HEK293 (cell line): ENCODE results near the gene SKAP1.

Experiments used
- ZBTB8A ChIP-seq: fragments of 450-650 bp; formaldehyde crosslinking; IDR thresholded peaks from 2 replicates; pipeline ENCODE4 v1.5.1; 2016; ENCODE audit warnings: missing biosample characterization, missing genetic modification characterization
- TF ChIP-seq, protein P1 (sequence below): fragments of 450-650 bp; formaldehyde crosslinking; IDR thresholded peaks from 2 replicates; pipeline ENCODE4 v1.5.1; 2016; ENCODE audit warnings: missing biosample characterization, missing genetic modification characterization
- TF ChIP-seq, protein P2 (sequence below): fragments of 450-650 bp; formaldehyde crosslinking; conservative IDR thresholded peaks from 2 replicates; pipeline ENCODE4 v1.5.1; 2016; ENCODE audit warnings: low read depth, missing biosample characterization, missing genetic modification characterization
- TF ChIP-seq, protein P3 (sequence below): fragments of 450-650 bp; formaldehyde crosslinking; IDR thresholded peaks from 2 replicates; pipeline ENCODE4 v1.5.1; 2016; ENCODE audit warnings: missing biosample characterization, missing genetic modification characterization
- TF ChIP-seq, protein P4 (sequence below): fragments of 450-650 bp; IDR thresholded peaks from 2 replicates; pipeline ENCODE4 v1.5.1; 2018; ENCODE audit warnings: missing biosample characterization, missing genetic modification characterization
- TF ChIP-seq, protein P5 (sequence below): fragments of 450-650 bp; formaldehyde crosslinking; IDR thresholded peaks from 2 replicates; pipeline ENCODE4 v1.5.1; 2016; ENCODE audit warnings: missing biosample characterization, missing genetic modification characterization

DNA sequence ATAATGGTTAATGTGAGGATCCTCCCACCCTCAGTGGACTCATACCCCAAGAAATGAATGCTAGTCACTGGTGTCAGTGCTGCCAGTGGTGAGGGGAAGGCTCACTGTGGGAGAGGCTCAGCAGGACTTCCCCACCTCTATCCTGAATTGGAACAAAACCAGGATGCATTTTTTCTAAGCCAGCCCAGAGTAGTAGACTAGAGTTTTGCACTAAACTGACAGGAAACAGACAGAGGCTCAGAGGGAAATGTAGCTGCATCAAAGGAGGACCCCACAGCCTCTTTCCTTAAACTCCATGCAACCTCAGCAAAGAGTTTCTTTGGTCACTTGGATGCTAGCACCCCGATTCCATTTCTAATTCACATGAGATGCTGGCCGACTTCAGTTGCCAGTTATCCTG, 10.7 kb upstream of the SKAP1 start:
- TF ChIP-seq, protein P1, sequence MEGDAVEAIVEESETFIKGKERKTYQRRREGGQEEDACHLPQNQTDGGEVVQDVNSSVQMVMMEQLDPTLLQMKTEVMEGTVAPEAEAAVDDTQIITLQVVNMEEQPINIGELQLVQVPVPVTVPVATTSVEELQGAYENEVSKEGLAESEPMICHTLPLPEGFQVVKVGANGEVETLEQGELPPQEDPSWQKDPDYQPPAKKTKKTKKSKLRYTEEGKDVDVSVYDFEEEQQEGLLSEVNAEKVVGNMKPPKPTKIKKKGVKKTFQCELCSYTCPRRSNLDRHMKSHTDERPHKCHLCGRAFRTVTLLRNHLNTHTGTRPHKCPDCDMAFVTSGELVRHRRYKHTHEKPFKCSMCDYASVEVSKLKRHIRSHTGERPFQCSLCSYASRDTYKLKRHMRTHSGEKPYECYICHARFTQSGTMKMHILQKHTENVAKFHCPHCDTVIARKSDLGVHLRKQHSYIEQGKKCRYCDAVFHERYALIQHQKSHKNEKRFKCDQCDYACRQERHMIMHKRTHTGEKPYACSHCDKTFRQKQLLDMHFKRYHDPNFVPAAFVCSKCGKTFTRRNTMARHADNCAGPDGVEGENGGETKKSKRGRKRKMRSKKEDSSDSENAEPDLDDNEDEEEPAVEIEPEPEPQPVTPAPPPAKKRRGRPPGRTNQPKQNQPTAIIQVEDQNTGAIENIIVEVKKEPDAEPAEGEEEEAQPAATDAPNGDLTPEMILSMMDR (tag by site-specific recombination): no peak
- TF ChIP-seq, protein P2, sequence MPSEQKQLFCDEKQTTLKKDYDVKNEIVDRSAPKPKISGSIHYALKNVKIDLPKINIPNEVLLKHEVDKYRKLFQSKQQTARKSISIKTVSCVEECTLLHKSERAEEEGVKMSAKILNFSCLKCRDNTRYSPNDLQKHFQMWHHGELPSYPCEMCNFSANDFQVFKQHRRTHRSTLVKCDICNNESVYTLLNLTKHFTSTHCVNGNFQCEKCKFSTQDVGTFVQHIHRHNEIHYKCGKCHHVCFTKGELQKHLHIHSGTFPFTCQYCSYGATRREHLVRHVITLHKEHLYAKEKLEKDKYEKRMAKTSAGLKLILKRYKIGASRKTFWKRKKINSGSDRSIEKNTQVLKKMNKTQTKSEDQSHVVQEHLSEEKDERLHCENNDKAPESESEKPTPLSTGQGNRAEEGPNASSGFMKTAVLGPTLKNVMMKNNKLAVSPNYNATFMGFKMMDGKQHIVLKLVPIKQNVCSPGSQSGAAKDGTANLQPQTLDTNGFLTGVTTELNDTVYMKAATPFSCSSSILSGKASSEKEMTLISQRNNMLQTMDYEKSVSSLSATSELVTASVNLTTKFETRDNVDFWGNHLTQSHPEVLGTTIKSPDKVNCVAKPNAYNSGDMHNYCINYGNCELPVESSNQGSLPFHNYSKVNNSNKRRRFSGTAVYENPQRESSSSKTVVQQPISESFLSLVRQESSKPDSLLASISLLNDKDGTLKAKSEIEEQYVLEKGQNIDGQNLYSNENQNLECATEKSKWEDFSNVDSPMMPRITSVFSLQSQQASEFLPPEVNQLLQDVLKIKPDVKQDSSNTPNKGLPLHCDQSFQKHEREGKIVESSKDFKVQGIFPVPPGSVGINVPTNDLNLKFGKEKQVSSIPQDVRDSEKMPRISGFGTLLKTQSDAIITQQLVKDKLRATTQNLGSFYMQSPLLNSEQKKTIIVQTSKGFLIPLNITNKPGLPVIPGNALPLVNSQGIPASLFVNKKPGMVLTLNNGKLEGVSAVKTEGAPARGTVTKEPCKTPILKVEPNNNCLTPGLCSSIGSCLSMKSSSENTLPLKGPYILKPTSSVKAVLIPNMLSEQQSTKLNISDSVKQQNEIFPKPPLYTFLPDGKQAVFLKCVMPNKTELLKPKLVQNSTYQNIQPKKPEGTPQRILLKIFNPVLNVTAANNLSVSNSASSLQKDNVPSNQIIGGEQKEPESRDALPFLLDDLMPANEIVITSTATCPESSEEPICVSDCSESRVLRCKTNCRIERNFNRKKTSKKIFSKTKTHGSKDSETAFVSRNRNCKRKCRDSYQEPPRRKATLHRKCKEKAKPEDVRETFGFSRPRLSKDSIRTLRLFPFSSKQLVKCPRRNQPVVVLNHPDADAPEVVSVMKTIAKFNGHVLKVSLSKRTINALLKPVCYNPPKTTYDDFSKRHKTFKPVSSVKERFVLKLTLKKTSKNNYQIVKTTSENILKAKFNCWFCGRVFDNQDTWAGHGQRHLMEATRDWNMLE (tag by site-specific recombination): no peak
- TF ChIP-seq, protein P3, sequence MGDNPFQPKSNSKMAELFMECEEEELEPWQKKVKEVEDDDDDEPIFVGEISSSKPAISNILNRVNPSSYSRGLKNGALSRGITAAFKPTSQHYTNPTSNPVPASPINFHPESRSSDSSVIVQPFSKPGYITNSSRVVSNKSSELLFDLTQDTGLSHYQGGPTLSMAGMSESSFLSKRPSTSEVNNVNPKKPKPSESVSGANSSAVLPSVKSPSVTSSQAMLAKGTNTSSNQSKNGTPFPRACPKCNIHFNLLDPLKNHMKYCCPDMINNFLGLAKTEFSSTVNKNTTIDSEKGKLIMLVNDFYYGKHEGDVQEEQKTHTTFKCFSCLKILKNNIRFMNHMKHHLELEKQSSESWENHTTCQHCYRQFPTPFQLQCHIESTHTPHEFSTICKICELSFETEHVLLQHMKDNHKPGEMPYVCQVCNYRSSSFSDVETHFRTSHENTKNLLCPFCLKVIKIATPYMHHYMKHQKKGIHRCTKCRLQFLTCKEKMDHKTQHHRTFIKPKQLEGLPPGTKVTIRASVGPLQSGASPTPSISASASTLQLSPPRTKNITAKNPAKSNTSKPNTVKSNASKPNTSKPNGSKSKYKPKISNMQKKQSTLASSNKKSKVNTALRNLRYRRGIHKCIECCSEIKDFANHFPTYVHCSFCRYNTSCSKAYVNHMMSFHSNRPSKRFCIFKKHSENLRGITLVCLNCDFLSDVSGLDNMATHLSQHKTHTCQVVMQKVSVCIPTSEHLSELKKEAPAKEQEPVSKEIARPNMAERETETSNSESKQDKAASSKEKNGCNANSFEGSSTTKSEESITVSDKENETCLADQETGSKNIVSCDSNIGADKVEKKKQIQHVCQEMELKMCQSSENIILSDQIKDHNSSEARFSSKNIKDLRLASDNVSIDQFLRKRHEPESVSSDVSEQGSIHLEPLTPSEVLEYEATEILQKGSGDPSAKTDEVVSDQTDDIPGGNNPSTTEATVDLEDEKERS: no peak
- TF ChIP-seq, protein P4, sequence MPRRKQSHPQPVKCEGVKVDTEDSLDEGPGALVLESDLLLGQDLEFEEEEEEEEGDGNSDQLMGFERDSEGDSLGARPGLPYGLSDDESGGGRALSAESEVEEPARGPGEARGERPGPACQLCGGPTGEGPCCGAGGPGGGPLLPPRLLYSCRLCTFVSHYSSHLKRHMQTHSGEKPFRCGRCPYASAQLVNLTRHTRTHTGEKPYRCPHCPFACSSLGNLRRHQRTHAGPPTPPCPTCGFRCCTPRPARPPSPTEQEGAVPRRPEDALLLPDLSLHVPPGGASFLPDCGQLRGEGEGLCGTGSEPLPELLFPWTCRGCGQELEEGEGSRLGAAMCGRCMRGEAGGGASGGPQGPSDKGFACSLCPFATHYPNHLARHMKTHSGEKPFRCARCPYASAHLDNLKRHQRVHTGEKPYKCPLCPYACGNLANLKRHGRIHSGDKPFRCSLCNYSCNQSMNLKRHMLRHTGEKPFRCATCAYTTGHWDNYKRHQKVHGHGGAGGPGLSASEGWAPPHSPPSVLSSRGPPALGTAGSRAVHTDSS: no peak
- no peak for TF ChIP-seq ZBTB8A (tag by site-specific recombination)
- TF ChIP-seq, protein P5, sequence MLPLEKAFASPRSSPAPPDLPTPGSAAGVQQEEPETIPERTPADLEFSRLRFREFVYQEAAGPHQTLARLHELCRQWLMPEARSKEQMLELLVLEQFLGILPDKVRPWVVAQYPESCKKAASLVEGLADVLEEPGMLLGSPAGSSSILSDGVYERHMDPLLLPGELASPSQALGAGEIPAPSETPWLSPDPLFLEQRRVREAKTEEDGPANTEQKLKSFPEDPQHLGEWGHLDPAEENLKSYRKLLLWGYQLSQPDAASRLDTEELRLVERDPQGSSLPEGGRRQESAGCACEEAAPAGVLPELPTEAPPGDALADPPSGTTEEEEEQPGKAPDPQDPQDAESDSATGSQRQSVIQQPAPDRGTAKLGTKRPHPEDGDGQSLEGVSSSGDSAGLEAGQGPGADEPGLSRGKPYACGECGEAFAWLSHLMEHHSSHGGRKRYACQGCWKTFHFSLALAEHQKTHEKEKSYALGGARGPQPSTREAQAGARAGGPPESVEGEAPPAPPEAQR (tag by site-specific recombination): no peak
